Testis (tissue), 3 donors: ENCODE results near the gene PLCE1. TPM values are rescaled to one million over a fixed set of nuclear protein-coding genes. Genes with fewer than 3 reads are reported as not detected.

ENCODE experiments used
- DNase-seq: peaks from one replicate; pipeline ENCODE4 v3.0.0-alpha.2; 2019
- H3K27ac ChIP-seq, 2 donors: fragments of 200-600 bp; sonication (generic); one replicate each; pipeline ENCODE4 v1.5.1; 2019
- H3K27me3 ChIP-seq: fragments of 200-600 bp; sonication (generic); one replicate; pipeline ENCODE4 v1.5.1; 2019
- H3K36me3 ChIP-seq: fragments of 200-600 bp; sonication (generic); one replicate; pipeline ENCODE4 v1.5.1; 2017; ENCODE audit warnings: low read depth; ENCODE audit errors: missing control alignments
- H3K4me1 ChIP-seq: fragments of 200-600 bp; sonication (generic); one replicate; pipeline ENCODE4 v1.5.1; 2019
- H3K4me3 ChIP-seq, 2 donors: fragments of 200-600 bp; sonication (generic); one replicate each; pipeline ENCODE4 v1.5.1; 2017 to 2019
- H3K9me3 ChIP-seq: fragments of 200-600 bp; sonication (generic); one replicate; pipeline ENCODE4 v1.5.1; 2017
- POLR2A ChIP-seq: fragments of 450-650 bp; IDR thresholded peaks from one replicate; pipeline ENCODE4 v1.6.1; 2017; ENCODE audit warnings: antibody characterized with exemption, mild to moderate bottlenecking, moderate library complexity
- WGBS, 2 donors: methylation state at CpG; one replicate each; pipeline ENCODE4 v1.1.5; 2018; 5-methylcytosine and 5-hydroxymethylcytosine counted together
- intact Hi-C: fragments of 100-400 bp; cut with DNase I; formaldehyde crosslinking; loops from one replicate; pipeline ENCODE4 v1.15.1; 2023; ENCODE audit warnings: low total_unique reads
- polyA plus RNA-seq: library from polyadenylated mRNA; stranded (reverse); fragments of 350-450 nt; fragmentation: Illumina TruSeq; extraction: RNeasy Lipid Tissue Mini Kit (QIAGEN cat#74804); gene quantifications from one replicate; pipeline ENCODE4 v1.2.3, GENCODE V29; 2014; ENCODE audit warnings: low read depth, low replicate concordance; ENCODE audit not compliant: insufficient read depth
- total RNA-seq, 2 donors: library from RNA; depleted of rRNA; stranded (reverse); fragments of >200 nt; gene quantifications; one replicate each; pipeline ENCODE4 v1.2.3, GENCODE V29; 2016
- TF ChIP-seq, protein P1 (sequence below), 3 experiments: fragments of 450-650 bp in 2 of 3; fragments of 200-600 bp in 1 of 3; sonication (generic) in 1 of 3; IDR thresholded peaks; one replicate each; pipeline ENCODE4 v1.5.1; 2016 to 2019; ENCODE audit warnings: antibody characterized with exemption in 3 of 3, mild to moderate bottlenecking in 2 of 3, moderate library complexity in 1 of 3

PLCE1 gene
- total and polyA plus RNA-seq, 3 donors from 2014 or later = 4.2 to 8.2 (median 6.7) TPM

- H3K27ac ChIP-seq = no peak overlapping the region
- H3K4me1 ChIP-seq = no peaks in the 10 kb centered on the region
Measured at GRCh38 chr10:94000638-94001415, 7.1 kb downstream of the PLCE1 start.

DNA sequence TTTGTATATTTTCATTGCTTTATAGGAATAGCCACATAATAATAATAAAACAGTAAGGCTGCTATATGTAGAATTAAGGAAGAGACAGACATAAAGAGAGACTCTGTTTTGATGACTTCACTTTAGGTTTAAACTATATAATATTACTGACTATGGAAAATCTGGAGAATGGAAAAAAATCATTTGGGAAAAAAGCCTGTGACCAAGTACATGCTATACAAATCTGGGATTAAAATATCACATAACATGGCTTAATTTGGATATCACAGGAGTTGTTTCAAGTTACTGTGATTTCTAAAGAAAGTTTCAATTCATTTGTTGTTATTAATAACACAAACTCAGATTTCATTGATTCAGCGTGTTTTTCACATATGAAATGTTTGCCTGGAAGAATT, 7.7 kb downstream of the PLCE1 start:
- DNase-seq = no peak
- intact Hi-C loops = no loop called here
- H3K4me3 ChIP-seq = no peak overlapping the region
- H3K27me3 ChIP-seq = no peaks in the 10 kb centered on the region
- 84 to 96% methylated on average over 1 of the region's 1 CpG for WGBS, 2 donors
- TF ChIP-seq POLR2A = no peak
- TF ChIP-seq, protein P1, sequence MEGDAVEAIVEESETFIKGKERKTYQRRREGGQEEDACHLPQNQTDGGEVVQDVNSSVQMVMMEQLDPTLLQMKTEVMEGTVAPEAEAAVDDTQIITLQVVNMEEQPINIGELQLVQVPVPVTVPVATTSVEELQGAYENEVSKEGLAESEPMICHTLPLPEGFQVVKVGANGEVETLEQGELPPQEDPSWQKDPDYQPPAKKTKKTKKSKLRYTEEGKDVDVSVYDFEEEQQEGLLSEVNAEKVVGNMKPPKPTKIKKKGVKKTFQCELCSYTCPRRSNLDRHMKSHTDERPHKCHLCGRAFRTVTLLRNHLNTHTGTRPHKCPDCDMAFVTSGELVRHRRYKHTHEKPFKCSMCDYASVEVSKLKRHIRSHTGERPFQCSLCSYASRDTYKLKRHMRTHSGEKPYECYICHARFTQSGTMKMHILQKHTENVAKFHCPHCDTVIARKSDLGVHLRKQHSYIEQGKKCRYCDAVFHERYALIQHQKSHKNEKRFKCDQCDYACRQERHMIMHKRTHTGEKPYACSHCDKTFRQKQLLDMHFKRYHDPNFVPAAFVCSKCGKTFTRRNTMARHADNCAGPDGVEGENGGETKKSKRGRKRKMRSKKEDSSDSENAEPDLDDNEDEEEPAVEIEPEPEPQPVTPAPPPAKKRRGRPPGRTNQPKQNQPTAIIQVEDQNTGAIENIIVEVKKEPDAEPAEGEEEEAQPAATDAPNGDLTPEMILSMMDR (IDR thresholded peaks at IDR 0.05) = no peak
- no peaks in the 10 kb centered on the region for H3K9me3 ChIP-seq
- H3K27ac ChIP-seq = no peak overlapping the region
- H3K4me1 ChIP-seq = no peaks in the 10 kb centered on the region
- H3K36me3 ChIP-seq = no peaks in the 10 kb centered on the region

More at GRCh38 chr10:94000638-94001415, 7.1 kb downstream of the PLCE1 start:
- Histone ChIP-seq H3K4me3 (no peak overlapping the region), H3K27me3 (no peaks in the 10 kb centered on the region), H3K9me3 (no peaks in the 10 kb centered on the region), H3K36me3 (no peaks in the 10 kb centered on the region)
- TF ChIP-seq POLR2A = no peak
- TF ChIP-seq, protein P1 (IDR thresholded peaks at IDR 0.05) = no peak
- WGBS, 2 donors = 68 to 71% methylated on average over 5 of the region's 5 CpGs
- no peak for DNase-seq
- intact Hi-C loops = no loop called here

- no peaks in the 10 kb centered on the region for H3K36me3 ChIP-seq
- H3K4me1 ChIP-seq = peaks cover 3% of the 10 kb centered on the region
- no peaks in the 10 kb centered on the region for H3K27me3 ChIP-seq
- WGBS, 2 donors = 87 to 90% methylated on average over 3 of the region's 3 CpGs
- no peak overlapping the region for H3K4me3 ChIP-seq
- no peak overlapping the region for H3K27ac ChIP-seq
- no peaks in the 10 kb centered on the region for H3K9me3 ChIP-seq
- intact Hi-C loops = no loop called here
- TF ChIP-seq, protein P1 (IDR thresholded peaks at IDR 0.05) = no peak
- no peak for TF ChIP-seq POLR2A
- no peak for DNase-seq
Measured at GRCh38 chr10:94002156-94002555, 8.4 kb downstream of the PLCE1 start.

- WGBS, 2 donors = 90 to 92% methylated on average over 3 of the region's 3 CpGs
- intact Hi-C loops = no loop called here
- Histone ChIP-seq H3K4me1 (peaks cover 3% of the 10 kb centered on the region), H3K4me3 (no peak overlapping the region), H3K27ac (no peak overlapping the region), H3K9me3 (no peaks in the 10 kb centered on the region), H3K36me3 (no peaks in the 10 kb centered on the region), H3K27me3 (no peaks in the 10 kb centered on the region)
- DNase-seq = no peak
- TF ChIP-seq POLR2A = no peak
- TF ChIP-seq, protein P1 (IDR thresholded peaks at IDR 0.05) = no peak
Measured at GRCh38 chr10:94003488-94003887, 9.8 kb downstream of the PLCE1 start.

DNA sequence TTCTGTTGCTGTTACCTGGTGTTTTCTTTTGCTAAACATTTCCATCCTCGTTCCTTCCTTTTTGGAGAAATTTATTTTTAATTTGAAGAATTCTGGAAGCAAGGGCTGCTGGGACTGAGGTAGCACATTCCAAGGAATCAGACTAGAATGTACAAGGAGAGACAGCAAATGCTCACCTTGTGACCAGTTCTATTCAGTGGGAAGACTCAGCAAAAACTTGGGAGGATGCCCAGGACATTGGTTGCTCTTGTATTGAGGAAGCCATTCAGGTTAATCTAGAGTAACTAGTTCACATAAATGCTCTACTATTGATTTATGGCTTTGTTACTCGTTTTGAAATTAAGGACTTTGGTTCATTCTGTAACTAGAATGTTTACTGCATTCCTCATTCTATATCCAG, 11.3 kb downstream of the PLCE1 start:
- Histone ChIP-seq H3K36me3 (no peaks in the 10 kb centered on the region), H3K27ac (no peak overlapping the region), H3K9me3 (no peaks in the 10 kb centered on the region), H3K4me1 (peaks cover 3% of the 10 kb centered on the region), H3K27me3 (no peaks in the 10 kb centered on the region), H3K4me3 (no peak overlapping the region)
- no peak for TF ChIP-seq POLR2A
- TF ChIP-seq, protein P1 (IDR thresholded peaks at IDR 0.05) = no peak
- intact Hi-C loops = no loop called here
- no peak for DNase-seq
- WGBS, 2 donors = 44 to 53% methylated on average over 2 of the region's 2 CpGs
